H1 (cell line): ENCODE results near the gene INPP5A. TPM values are rescaled to one million over a fixed set of nuclear protein-coding genes. Genes with fewer than 3 reads are reported as not detected.

Source experiments
- ASH2L ChIP-seq: fragments of 200-600, 300-600 bp; sonication (generic); IDR thresholded peaks from one replicate; pipeline ENCODE4 v1.7.1; 2017; ENCODE audit warnings: low read length
- BCL11A ChIP-seq, 2 experiments: IDR thresholded peaks; one replicate each; pipeline ENCODE4 v1.6.1; 2011; ENCODE audit warnings: low read depth in 2 of 2, low read length in 2 of 2, mild to moderate bottlenecking in 2 of 2
- CHD1 ChIP-seq: IDR thresholded peaks from 2 replicates; pipeline ENCODE4 v1.6.1; 2012; ENCODE audit warnings: low read depth, low read length, improper control_type of control experiment
- CTCF ChIP-seq, 3 experiments: IDR thresholded peaks; 1 replicate in 2 of 3; 2 replicates in 1 of 3; pipeline versions ENCODE4 v1.5.1 to v1.6.1; 2011; ENCODE audit warnings: low read length in 3 of 3, mild to moderate bottlenecking in 3 of 3, inconsistent platforms in 2 of 3, low read depth in 1 of 3, moderate library complexity in 1 of 3; ENCODE audit not compliant: insufficient read depth in 1 of 3; ENCODE audit errors: control extremely low read depth in 1 of 3
- KDM1A ChIP-seq: fragments of 200-600, 300-600 bp; sonication (generic); IDR thresholded peaks from 2 replicates; pipeline ENCODE4 v1.7.1; 2016; ENCODE audit warnings: mild to moderate bottlenecking, low read length, borderline replicate concordance
- polyA plus RNA-seq, 7 experiments: library from polyadenylated mRNA; depleted of rRNA in 3 of 7; stranded (reverse) in 5 of 7; unstranded in 2 of 7; fragments of >200 nt in 5 of 7; fragments of 200-250 nt in 2 of 7; gene quantifications; 1 replicate in 5 of 7; 2 replicates in 1 of 7; 4 replicates in 1 of 7; pipeline versions ENCODE4 v1.2.1 to v1.2.3, GENCODE V29; 2011 to 2013; ENCODE audit warnings: missing spikeins in 2 of 7, mixed read lengths in 2 of 7
- total RNA-seq: library from RNA; stranded (reverse); fragmentation: NEBNext Ultra II Directional; extraction: Animal tissue kit (Norgen Biotek cat#: 25700); gene quantifications from 2 replicates; pipeline ENCODE4 v1.2.1, GENCODE V29; 2021

Gene INPP5A
- total and polyA plus RNA-seq, 2 of the 8 experiments (the other 6 are each of a cell fraction or from before 2014, with no cell fraction given): 19.7 to 27.5 TPM

- TF ChIP-seq ASH2L: no peak
- TF ChIP-seq KDM1A: no peak
- TF ChIP-seq BCL11A (IDR thresholded peaks at IDR 0.05; ENCODE audit: low read depth in 2 of 2, low read length in 2 of 2): no peak
- TF ChIP-seq CHD1: no peak
- TF ChIP-seq CTCF (IDR thresholded peaks at IDR 0.05; ENCODE audit: control extremely low read depth in 1 of 3, insufficient read depth in 1 of 3, low read depth in 1 of 3, low read length in 3 of 3): no peak
These were observed 12.9 kb downstream of the INPP5A start (continued) for GRCh38 chr10:132550366-132551092.
